ENCODE data around the gene KCNJ15. TPM values are rescaled to one million over a fixed set of nuclear protein-coding genes. Genes with fewer than 3 reads are reported as not detected.

The KCNJ15 gene
- total RNA-seq, 1 donor from 2014 or later = 0.83 TPM

Other genes starting within 250 kb of the KCNJ15 start
- 17.8 TPM for gene ERG, start 241.5 kb downstream of the KCNJ15 start, total RNA-seq

Measured in Right ventricle myocardium superior (tissue), 1 donor.